D721Med (cell line): ENCODE data around the gene MCEMP1.

Source experiments
- DNase-seq: peaks from one replicate; pipeline ENCODE4 v3.0.0; 2011; ENCODE audit warnings: low spot score; ENCODE audit not compliant: insufficient read length
- FAIRE-seq: peaks from 2 replicates; lab custom pipeline; 2011; peaks lifted over from hg19 to GRCh38; lab: Jason Lieb, UNC
- TF ChIP-seq, protein P1 (sequence below): IDR thresholded peaks from 2 replicates; pipeline ENCODE4 v1.5.1; 2012; ENCODE audit warnings: mild to moderate bottlenecking, control low read depth; ENCODE audit not compliant: insufficient read depth; ENCODE audit errors: missing control alignments

Gene MCEMP1

GRCh38 chr19:7699417-7700401 is 22.8 kb downstream of the MCEMP1 start:
- TF ChIP-seq, protein P1, sequence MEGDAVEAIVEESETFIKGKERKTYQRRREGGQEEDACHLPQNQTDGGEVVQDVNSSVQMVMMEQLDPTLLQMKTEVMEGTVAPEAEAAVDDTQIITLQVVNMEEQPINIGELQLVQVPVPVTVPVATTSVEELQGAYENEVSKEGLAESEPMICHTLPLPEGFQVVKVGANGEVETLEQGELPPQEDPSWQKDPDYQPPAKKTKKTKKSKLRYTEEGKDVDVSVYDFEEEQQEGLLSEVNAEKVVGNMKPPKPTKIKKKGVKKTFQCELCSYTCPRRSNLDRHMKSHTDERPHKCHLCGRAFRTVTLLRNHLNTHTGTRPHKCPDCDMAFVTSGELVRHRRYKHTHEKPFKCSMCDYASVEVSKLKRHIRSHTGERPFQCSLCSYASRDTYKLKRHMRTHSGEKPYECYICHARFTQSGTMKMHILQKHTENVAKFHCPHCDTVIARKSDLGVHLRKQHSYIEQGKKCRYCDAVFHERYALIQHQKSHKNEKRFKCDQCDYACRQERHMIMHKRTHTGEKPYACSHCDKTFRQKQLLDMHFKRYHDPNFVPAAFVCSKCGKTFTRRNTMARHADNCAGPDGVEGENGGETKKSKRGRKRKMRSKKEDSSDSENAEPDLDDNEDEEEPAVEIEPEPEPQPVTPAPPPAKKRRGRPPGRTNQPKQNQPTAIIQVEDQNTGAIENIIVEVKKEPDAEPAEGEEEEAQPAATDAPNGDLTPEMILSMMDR: no peak
- FAIRE-seq: no peak
- no peak for DNase-seq

GRCh38 chr19:7701049-7701653 is 24.3 kb downstream of the MCEMP1 start:
- DNase-seq (no peak), FAIRE-seq (no peak)
- TF ChIP-seq, protein P1: no peak

DNA sequence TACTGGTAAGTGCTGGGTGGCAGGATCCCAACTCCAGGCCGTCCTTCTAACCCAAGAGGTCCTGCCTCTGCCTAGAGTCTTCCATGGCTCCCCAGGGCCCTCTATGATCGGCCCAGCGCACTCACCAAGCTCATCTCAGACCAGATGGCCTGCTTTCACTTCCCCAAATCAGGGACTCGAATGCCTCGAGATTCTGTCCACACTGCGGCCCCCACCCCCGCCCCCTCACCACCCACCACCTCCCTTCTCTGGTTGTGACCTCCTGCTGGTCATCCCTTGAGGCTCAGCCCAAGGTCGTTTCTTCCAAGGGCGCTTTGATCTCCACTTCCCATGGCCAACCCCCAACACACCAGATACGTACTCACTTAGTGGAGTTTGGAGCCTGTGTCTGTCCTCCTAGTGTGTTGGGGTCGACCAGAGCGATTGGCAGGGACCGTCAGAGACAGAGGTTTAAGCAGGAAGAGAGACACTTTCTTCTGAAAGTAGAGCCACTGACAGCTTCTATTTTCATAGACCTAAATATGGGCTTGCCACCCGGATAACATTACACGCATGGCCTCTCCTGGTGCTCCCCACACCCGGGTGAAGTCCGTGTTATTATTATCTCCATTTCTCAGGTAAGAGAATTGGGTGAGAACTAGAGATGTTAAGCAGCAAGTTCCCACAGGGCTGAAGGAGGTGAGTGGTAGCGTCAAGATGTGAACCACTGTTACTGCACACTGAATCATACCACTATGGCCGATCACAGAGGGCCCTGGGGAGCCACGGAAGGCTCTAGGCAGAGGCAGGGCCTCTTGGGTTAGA is 25.0 kb downstream of the MCEMP1 start, which contains the start of gene FCER2:
Gene FCER2 (minus strand): TSS at position 478 of the 804 bp plus-strand sequence. CDS start 2,371 bp downstream, outside the sequence.
- DNase-seq: no peak
- TF ChIP-seq, protein P1: no peak
- no peak for FAIRE-seq

- DNase-seq (no peak), FAIRE-seq (no peak)
- TF ChIP-seq, protein P1: no peak
Measured at GRCh38 chr19:7703332-7703731, 26.4 kb downstream of the MCEMP1 start.

DNA sequence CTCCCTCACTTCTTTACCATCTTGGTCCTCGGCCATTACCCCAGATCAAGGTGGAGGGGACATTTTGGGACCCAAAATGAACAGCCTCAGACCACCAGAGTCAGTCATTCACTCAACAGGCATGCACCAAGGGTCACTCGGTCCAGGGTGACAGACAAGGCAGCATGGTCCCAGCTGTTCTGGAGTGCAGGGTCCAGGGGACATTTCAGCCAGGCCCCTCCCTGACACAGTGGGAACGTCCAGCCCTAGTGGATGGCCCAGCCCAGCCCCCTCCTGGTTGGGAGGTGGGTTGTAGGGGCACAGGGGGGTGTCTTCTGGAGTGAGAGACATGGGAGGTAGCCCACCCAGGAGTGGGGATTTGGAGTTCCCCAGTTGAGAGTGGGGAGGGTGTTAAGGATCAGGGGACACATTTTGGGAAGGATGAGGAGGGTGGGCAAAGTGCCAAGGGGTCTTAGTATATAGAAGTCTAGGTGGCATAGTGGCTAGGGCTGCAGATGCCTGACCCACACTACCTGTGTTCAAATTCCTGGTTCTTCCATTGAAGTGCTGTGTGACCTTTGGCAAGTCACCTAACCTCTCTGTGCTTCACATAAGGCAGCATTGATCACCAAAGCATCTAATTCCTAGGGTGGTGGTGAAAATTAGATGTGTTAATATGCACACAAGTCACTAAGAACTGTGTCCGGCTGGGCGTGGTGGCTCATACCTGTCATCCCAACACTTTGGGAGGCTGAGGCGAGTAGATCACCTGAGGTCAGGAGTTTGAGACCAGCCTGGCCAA is 27.6 kb downstream of the MCEMP1 start:
- TF ChIP-seq, protein P1: no peak
- FAIRE-seq: no peak
- no peak for DNase-seq
